ENCODE results near the gene ZNF613. TPM values are rescaled to one million over a fixed set of nuclear protein-coding genes. Genes with fewer than 3 reads are reported as not detected.

The ZNF613 gene
- total and polyA plus RNA-seq, 2 of the 13 experiments (the other 11 are each of a cell fraction or from before 2014, with no cell fraction given): 3.6 to 8.3 TPM

GRCh38 chr19:51915324-51915867 is 11.9 kb upstream of the ZNF613 start:
- intact Hi-C loops (cut with micrococcal nuclease; ENCODE audit: unreplicated experiment): no loop called here
- H4K20me1 ChIP-seq (ENCODE audit: insufficient read depth, low read length): no peaks in the 10 kb centered on the region
- H3K4me3 ChIP-seq (replicated peaks in 1 of 3; ENCODE audit: insufficient read depth in 1 of 3, low read depth in 2 of 3, low read length in 3 of 3): no peak overlapping the region
- H3K36me3 ChIP-seq (replicated peaks in 1 of 2; ENCODE audit: control insufficient read depth in 1 of 2, insufficient read depth in 2 of 2, low read length in 2 of 2): no peaks in the 10 kb centered on the region
- no peaks in the 10 kb centered on the region for H3K4me1 ChIP-seq (ENCODE audit: insufficient read depth, low read length)
- TF ChIP-seq ZNF274 (CRISPR knock-in tag; IDR thresholded peaks at IDR 0.05) (peak; percentile 88; the same call in 1 of the 2 replicates), ZNF788 (CRISPR knock-in tag; IDR thresholded peaks at IDR 0.05; ENCODE audit: borderline replicate concordance) (no peak)
- H2AFZ ChIP-seq (ENCODE audit: low read length): no peak overlapping the region
- CTCF ChIA-PET (ENCODE audit: low intra/inter-chr PET ratio, low total read pairs): no interaction called here
- BruUV-seq (replicated peaks): no TSS peak
- ATAC-seq: no peak
- no peak overlapping the region for H3K4me2 ChIP-seq (ENCODE audit: low read depth, low read length)
- H3K79me2 ChIP-seq (ENCODE audit: insufficient read depth, low read length): no peaks in the 10 kb centered on the region
- H3K27me3 ChIP-seq (ENCODE audit: control insufficient read depth in 1 of 2, insufficient read depth in 2 of 2, low read length in 2 of 2): no peaks in the 10 kb centered on the region
- H3K9ac ChIP-seq (ENCODE audit: insufficient read depth, low read depth, low read length): no peak overlapping the region
- peaks cover 86% of the 10 kb centered on the region for H3K9me3 ChIP-seq (ENCODE audit: low read length)
- no peak for FAIRE-seq
- 28% methylated on average over 5 of the region's 5 CpGs for WGBS (ENCODE audit: low lambda C conversion rate)
- DNase-seq (ENCODE audit: low spot score): no peak
- in situ Hi-C loops (cut with HindIII; ENCODE audit: extremely low pct_ligation_motif_present, low pct_unique_long_range_greater_than_20kb): no loop called here
- H3K27ac ChIP-seq (ENCODE audit: extremely low read length, insufficient read depth, low read length): no peak overlapping the region
- POLR2A ChIA-PET: no interaction called here

- Histone ChIP-seq H3K9me3 (ENCODE audit: low read length) (peaks cover 89% of the 10 kb centered on the region), H3K4me1 (ENCODE audit: insufficient read depth, low read length) (no peaks in the 10 kb centered on the region), H3K9ac (ENCODE audit: insufficient read depth, low read depth, low read length) (no peak overlapping the region), H4K20me1 (ENCODE audit: insufficient read depth, low read length) (no peaks in the 10 kb centered on the region), H3K27ac (ENCODE audit: extremely low read length, insufficient read depth, low read length) (no peak overlapping the region), H3K27me3 (ENCODE audit: control insufficient read depth in 1 of 2, insufficient read depth in 2 of 2, low read length in 2 of 2) (no peaks in the 10 kb centered on the region), H3K4me2 (ENCODE audit: low read depth, low read length) (no peak overlapping the region), H3K4me3 (replicated peaks in 1 of 3; ENCODE audit: insufficient read depth in 1 of 3, low read depth in 2 of 3, low read length in 3 of 3) (no peak overlapping the region), H2AFZ (ENCODE audit: low read length) (no peak overlapping the region), H3K36me3 (replicated peaks in 1 of 2; ENCODE audit: control insufficient read depth in 1 of 2, insufficient read depth in 2 of 2, low read length in 2 of 2) (no peaks in the 10 kb centered on the region), H3K79me2 (ENCODE audit: insufficient read depth, low read length) (no peaks in the 10 kb centered on the region)
- ChIA-PET POLR2A (no interaction called here), CTCF (ENCODE audit: low intra/inter-chr PET ratio, low total read pairs) (no interaction called here)
- intact Hi-C loops (cut with micrococcal nuclease; ENCODE audit: unreplicated experiment): no loop called here
- no peak for FAIRE-seq
- no peak for TF ChIP-seq ZBTB14 (CRISPR knock-in tag; IDR thresholded peaks at IDR 0.05)
- no peak for TF ChIP-seq ZMYM4 (CRISPR knock-in tag; IDR thresholded peaks at IDR 0.05)
- TF ChIP-seq GTF2F1 (IDR thresholded peaks at IDR 0.05; ENCODE audit: low read length): no peak
- TF ChIP-seq MNT (IDR thresholded peaks at IDR 0.05): no peak
- no peak for TF ChIP-seq ZNF326 (CRISPR knock-in tag; IDR thresholded peaks at IDR 0.05; ENCODE audit: borderline replicate concordance)
- TF ChIP-seq CREBL2 (CRISPR knock-in tag; IDR thresholded peaks at IDR 0.05; ENCODE audit: borderline replicate concordance): no peak
- no peak for TF ChIP-seq TCF12 (IDR thresholded peaks at IDR 0.05)
- no peak for TF ChIP-seq TCF12 (CRISPR knock-in tag; IDR thresholded peaks at IDR 0.05)
- no peak for TF ChIP-seq ZNF703 (CRISPR knock-in tag; IDR thresholded peaks at IDR 0.05; ENCODE audit: borderline replicate concordance)
- TF ChIP-seq FOXA1 (IDR thresholded peaks at IDR 0.05): no peak
- TF ChIP-seq FOXA1 (CRISPR knock-in tag; IDR thresholded peaks at IDR 0.05): no peak
- TF ChIP-seq THAP7 (CRISPR knock-in tag; IDR thresholded peaks at IDR 0.05): no peak
- 26% methylated on average over 1 of the region's 1 CpG for WGBS (ENCODE audit: low lambda C conversion rate)
- in situ Hi-C loops (cut with HindIII; ENCODE audit: extremely low pct_ligation_motif_present, low pct_unique_long_range_greater_than_20kb): no loop called here
- no peak for ATAC-seq
- BruUV-seq (replicated peaks): no TSS peak
- no peak for DNase-seq (ENCODE audit: low spot score)
Measured at GRCh38 chr19:51916167-51916566, 11.1 kb upstream of the ZNF613 start.
